Measurements from ENCODE around the gene VSX2.

The VSX2 gene

GRCh38 chr14:74221741-74222140 is 17.5 kb upstream of the VSX2 start:
- no peak for TF ChIP-seq CTCF (conservative IDR thresholded peaks at IDR 0.05; ENCODE audit: low read depth, low read length)
- no peak for DNase-seq (ENCODE audit: low read depth)

GRCh38 chr14:74223016-74223415 is 16.2 kb upstream of the VSX2 start:
- TF ChIP-seq CTCF (conservative IDR thresholded peaks at IDR 0.05; ENCODE audit: low read depth, low read length) = no peak
- no peak overlapping the region for H3K4me3 ChIP-seq (ENCODE audit: low read depth, low read length)
- no peak for DNase-seq (ENCODE audit: low read depth)

More at GRCh38 chr14:74221741-74222140, 17.5 kb upstream of the VSX2 start:
- no peak overlapping the region for H3K4me3 ChIP-seq (ENCODE audit: low read depth, low read length)

- no peak for DNase-seq (ENCODE audit: low read depth)
- TF ChIP-seq CTCF (conservative IDR thresholded peaks at IDR 0.05; ENCODE audit: low read depth, low read length) = no peak
- H3K4me3 ChIP-seq (ENCODE audit: low read depth, low read length) = no peak overlapping the region
Observed at GRCh38 chr14:74231784-74232183, 7.5 kb upstream of the VSX2 start.

- no peak overlapping the region for H3K4me3 ChIP-seq (ENCODE audit: low read depth, low read length)
- no peak for TF ChIP-seq CTCF (conservative IDR thresholded peaks at IDR 0.05; ENCODE audit: low read depth, low read length)
- no peak for DNase-seq (ENCODE audit: low read depth)
Observed at GRCh38 chr14:74235017-74235416, 4.2 kb upstream of the VSX2 start.

GRCh38 chr14:74237441-74237840 is 1.8 kb upstream of the VSX2 start:
- no peak for DNase-seq (ENCODE audit: low read depth)
- TF ChIP-seq CTCF (conservative IDR thresholded peaks at IDR 0.05; ENCODE audit: low read depth, low read length) = no peak
- no peak overlapping the region for H3K4me3 ChIP-seq (ENCODE audit: low read depth, low read length)

- TF ChIP-seq CTCF (conservative IDR thresholded peaks at IDR 0.05; ENCODE audit: low read depth, low read length) = no peak
- no peak for DNase-seq (ENCODE audit: low read depth)
- H3K4me3 ChIP-seq (ENCODE audit: low read depth, low read length) = no peak overlapping the region
Observed at GRCh38 chr14:74239848-74240793, 872 bp downstream of the VSX2 start.

All from choroid plexus epithelial cell (primary cell).